GM10266 (cell line): ENCODE measurements around the gene CLASP2.

ENCODE experiments used
- DNase-seq: peaks from one replicate; pipeline ENCODE4 v3.0.0; 2012; ENCODE audit errors: extremely low spot score
- CTCF ChIP-seq: IDR thresholded peaks from 2 replicates; pipeline ENCODE4 v1.5.1; 2012; ENCODE audit warnings: mild to moderate bottlenecking, low read depth; ENCODE audit not compliant: control insufficient read depth, insufficient read depth; ENCODE audit errors: missing control alignments

The CLASP2 gene

GRCh38 chr3:33612607-33613006 lies 105.4 kb downstream of the CLASP2 start:
- no peak for TF ChIP-seq CTCF
- DNase-seq = no peak

GRCh38 chr3:33602829-33603228 lies 115.2 kb downstream of the CLASP2 start:
- TF ChIP-seq CTCF = no peak
- DNase-seq = no peak

GRCh38 chr3:33597257-33597689 lies 120.8 kb downstream of the CLASP2 start:
- DNase-seq = no peak
- TF ChIP-seq CTCF = no peak

GRCh38 chr3:33592999-33593398 lies 125.1 kb downstream of the CLASP2 start:
- DNase-seq = no peak
- no peak for TF ChIP-seq CTCF

GRCh38 chr3:33590541-33590940 lies 127.5 kb downstream of the CLASP2 start:
- no peak for DNase-seq
- no peak for TF ChIP-seq CTCF

GRCh38 chr3:33586402-33586801 lies 131.7 kb downstream of the CLASP2 start:
- no peak for TF ChIP-seq CTCF
- no peak for DNase-seq

GRCh38 chr3:33582234-33582633 lies 135.8 kb downstream of the CLASP2 start:
- DNase-seq = no peak
- TF ChIP-seq CTCF = no peak
